Prostate gland (tissue), 2 donors: ENCODE results near the gene NACAD. TPM values are rescaled to one million over a fixed set of nuclear protein-coding genes. Genes with fewer than 3 reads are reported as not detected.

Experiments used
- DNase-seq: peaks from one replicate; pipeline ENCODE4 v3.0.0-alpha.2; 2019; ENCODE audit warnings: low spot score
- H3K27ac ChIP-seq, 2 donors: fragments of 200-600 bp; sonication (generic); 2 replicates each; pipeline ENCODE4 v1.5.1; 2017 to 2019
- H3K27me3 ChIP-seq: fragments of 200-600 bp; sonication (generic); replicated peaks from 2 replicates; pipeline ENCODE4 v1.5.1; 2019; ENCODE audit not compliant: insufficient read depth
- H3K36me3 ChIP-seq, 2 donors: fragments of 200-600 bp; sonication (generic); 1 replicate in 1 of 2; 2 replicates in 1 of 2; pipeline versions ENCODE4 v1.5.1 to v1.8.1; 2017 to 2019
- H3K4me1 ChIP-seq: fragments of 200-600 bp; sonication (generic); replicated peaks from 2 replicates; pipeline ENCODE4 v1.5.1; 2019
- H3K4me3 ChIP-seq, 2 donors: fragments of 200-600 bp; sonication (generic); 2 replicates each; pipeline ENCODE4 v1.5.1; 2017 to 2019
- H3K9me3 ChIP-seq: fragments of 200-600 bp; sonication (generic); 2 replicates; pipeline ENCODE4 v1.5.1; 2017
- POLR2A ChIP-seq: fragments of 450-650 bp; IDR thresholded peaks from one replicate; pipeline ENCODE4 v1.6.1; 2016; ENCODE audit warnings: antibody characterized with exemption, mild to moderate bottlenecking
- POLR2AphosphoS5 ChIP-seq: sonication (generic); formaldehyde crosslinking; IDR thresholded peaks from one replicate; pipeline ENCODE4 v1.6.1; 2017; ENCODE audit warnings: antibody characterized with exemption
- WGBS: methylation state at CpG from one replicate; pipeline ENCODE4 v1.1.5; 2018; 5-methylcytosine and 5-hydroxymethylcytosine counted together
- intact Hi-C: fragments of 100-400 bp; cut with DNase I; formaldehyde crosslinking; loops from one replicate; pipeline ENCODE4 v1.14.2; 2022
- total RNA-seq, 2 donors: library from RNA; depleted of rRNA; stranded (reverse); fragments of >200 nt; gene quantifications; one replicate each; pipeline ENCODE4 v1.1.0, GENCODE V29; 2016
- TF ChIP-seq, protein P1 (sequence below), 4 experiments: fragments of 200-600 bp in 2 of 4; fragments of 450-650 bp in 2 of 4; sonication (generic) in 2 of 4; IDR thresholded peaks; 1 replicate in 3 of 4; 2 replicates in 1 of 4; pipeline ENCODE4 v1.5.1; 2016 to 2019; ENCODE audit warnings: antibody characterized with exemption in 4 of 4, mild to moderate bottlenecking in 2 of 4, moderate library complexity in 2 of 4

NACAD gene
- total RNA-seq, 2 donors from 2014 or later: 3.5 to 10.3 TPM

GRCh38 chr7:45075871-45076796, 12.6 kb downstream of the NACAD start:
- no peak for DNase-seq
- Histone ChIP-seq H3K9me3 (no peaks in the 10 kb centered on the region), H3K27me3 (no peaks in the 10 kb centered on the region), H3K4me1 (no peaks in the 10 kb centered on the region), H3K27ac (no peak overlapping the region), H3K4me3 (no peak overlapping the region), H3K36me3 (peaks cover 0 to 3% of the 10 kb centered on the region in 2 donors)
- intact Hi-C loops: no loop called here
- 89% methylated on average over 33 of the region's 35 CpGs for WGBS
- TF ChIP-seq, protein P1, sequence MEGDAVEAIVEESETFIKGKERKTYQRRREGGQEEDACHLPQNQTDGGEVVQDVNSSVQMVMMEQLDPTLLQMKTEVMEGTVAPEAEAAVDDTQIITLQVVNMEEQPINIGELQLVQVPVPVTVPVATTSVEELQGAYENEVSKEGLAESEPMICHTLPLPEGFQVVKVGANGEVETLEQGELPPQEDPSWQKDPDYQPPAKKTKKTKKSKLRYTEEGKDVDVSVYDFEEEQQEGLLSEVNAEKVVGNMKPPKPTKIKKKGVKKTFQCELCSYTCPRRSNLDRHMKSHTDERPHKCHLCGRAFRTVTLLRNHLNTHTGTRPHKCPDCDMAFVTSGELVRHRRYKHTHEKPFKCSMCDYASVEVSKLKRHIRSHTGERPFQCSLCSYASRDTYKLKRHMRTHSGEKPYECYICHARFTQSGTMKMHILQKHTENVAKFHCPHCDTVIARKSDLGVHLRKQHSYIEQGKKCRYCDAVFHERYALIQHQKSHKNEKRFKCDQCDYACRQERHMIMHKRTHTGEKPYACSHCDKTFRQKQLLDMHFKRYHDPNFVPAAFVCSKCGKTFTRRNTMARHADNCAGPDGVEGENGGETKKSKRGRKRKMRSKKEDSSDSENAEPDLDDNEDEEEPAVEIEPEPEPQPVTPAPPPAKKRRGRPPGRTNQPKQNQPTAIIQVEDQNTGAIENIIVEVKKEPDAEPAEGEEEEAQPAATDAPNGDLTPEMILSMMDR (IDR thresholded peaks at IDR 0.05): no peak
- no peak for TF ChIP-seq POLR2A
- TF ChIP-seq POLR2AphosphoS5: no peak

DNA sequence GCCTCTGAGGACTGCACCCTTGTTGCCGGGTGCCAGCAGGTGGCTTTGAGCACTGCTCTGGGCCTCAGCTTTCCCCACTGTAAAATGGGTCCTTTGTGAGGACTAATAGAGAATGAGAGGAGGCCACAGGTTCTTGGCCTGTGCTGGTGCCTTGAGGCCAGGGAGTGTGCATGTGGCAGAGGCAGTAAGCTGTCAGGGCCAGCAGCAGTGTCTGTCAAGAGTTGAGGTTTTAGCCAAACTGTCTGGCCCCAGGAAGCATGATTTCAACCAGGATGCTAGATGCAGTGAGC, 13.5 kb downstream of the NACAD start:
- Histone ChIP-seq H3K27me3 (no peaks in the 10 kb centered on the region), H3K27ac (no peak overlapping the region), H3K4me1 (no peaks in the 10 kb centered on the region), H3K36me3 (peaks cover 0 to 3% of the 10 kb centered on the region in 2 donors), H3K4me3 (no peak overlapping the region), H3K9me3 (no peaks in the 10 kb centered on the region)
- TF ChIP-seq POLR2A: no peak
- no peak for TF ChIP-seq POLR2AphosphoS5
- TF ChIP-seq, protein P1 (IDR thresholded peaks at IDR 0.05): no peak
- WGBS: 82% methylated on average over 1 of the region's 1 CpG
- DNase-seq: no peak
- intact Hi-C loops: no loop called here

DNA sequence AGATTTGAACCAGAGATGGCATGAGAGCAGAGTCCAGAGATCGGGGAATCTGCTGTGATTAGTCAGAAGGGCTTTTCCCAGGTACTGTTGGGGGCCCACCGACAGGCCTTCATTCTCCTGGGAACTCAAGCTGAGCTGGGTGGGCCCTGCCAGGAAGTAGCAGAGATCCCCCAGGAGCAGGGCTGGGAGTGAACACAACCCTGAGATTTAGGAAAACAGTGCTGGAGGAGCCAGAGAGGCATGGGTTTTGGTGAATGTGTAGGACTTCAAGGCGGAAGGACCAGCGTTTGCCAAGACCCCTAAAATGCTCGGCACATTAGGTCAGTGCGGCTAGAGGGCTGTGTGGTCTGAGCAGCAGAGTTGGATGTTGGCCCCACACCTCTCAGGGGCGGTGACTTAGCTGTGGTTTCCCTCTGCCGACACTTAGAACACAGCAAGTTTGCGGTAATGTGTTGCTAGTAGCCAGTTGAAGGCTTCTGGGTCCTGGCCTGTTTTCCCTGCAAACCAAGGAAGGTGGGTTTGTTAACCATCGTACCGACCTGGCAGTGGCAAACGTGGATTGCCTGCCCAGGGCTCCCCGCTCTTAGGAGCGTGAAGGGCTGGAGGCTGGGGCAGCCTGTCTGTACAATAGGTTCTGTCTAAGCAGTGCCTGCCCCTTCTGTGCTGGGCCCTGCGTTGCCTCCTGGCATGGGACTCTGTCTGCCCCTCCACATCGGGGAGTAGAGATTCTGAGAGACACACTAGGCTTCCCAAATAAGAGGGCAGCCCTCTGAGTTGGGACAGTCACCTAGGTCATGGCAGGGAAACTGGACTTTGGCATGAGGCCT, 14.0 kb downstream of the NACAD start:
- H3K4me3 ChIP-seq: no peak overlapping the region
- H3K27ac ChIP-seq: no peak overlapping the region
- DNase-seq: no peak
- intact Hi-C loops: no loop called here
- H3K27me3 ChIP-seq: no peaks in the 10 kb centered on the region
- peaks cover 0 to 3% of the 10 kb centered on the region in 2 donors for H3K36me3 ChIP-seq
- no peaks in the 10 kb centered on the region for H3K4me1 ChIP-seq
- WGBS: 87% methylated on average over 16 of the region's 16 CpGs
- no peak for TF ChIP-seq POLR2A
- no peak for TF ChIP-seq POLR2AphosphoS5
- TF ChIP-seq, protein P1 (IDR thresholded peaks at IDR 0.05): no peak
- no peaks in the 10 kb centered on the region for H3K9me3 ChIP-seq

- Histone ChIP-seq H3K36me3 (peaks cover 0 to 3% of the 10 kb centered on the region in 2 donors), H3K27me3 (no peaks in the 10 kb centered on the region), H3K4me3 (no peak overlapping the region), H3K9me3 (no peaks in the 10 kb centered on the region), H3K27ac (no peak overlapping the region), H3K4me1 (no peaks in the 10 kb centered on the region)
- intact Hi-C loops: no loop called here
- TF ChIP-seq POLR2AphosphoS5 (no peak), POLR2A (no peak)
- TF ChIP-seq, protein P1 (IDR thresholded peaks at IDR 0.05): no peak
- peak; percentile 26 for DNase-seq
- 82% methylated on average over 15 of the region's 15 CpGs for WGBS
These were observed 14.8 kb downstream of the NACAD start for GRCh38 chr7:45073786-45074527.
